ENCODE results near the gene FBXW5.

GRCh38 chr9:136934277-136934676, 10.3 kb downstream of the FBXW5 start:
- no peak for TF ChIP-seq CTCF (conservative IDR thresholded peaks at IDR 0.05; ENCODE audit: low read length)
- no peak for TF ChIP-seq EZH2phosphoT487 (IDR thresholded peaks at IDR 0.05; ENCODE audit: borderline replicate concordance)
